Testis (tissue), 3 donors: ENCODE data around the gene PPM1L. TPM values are rescaled to one million over a fixed set of nuclear protein-coding genes. Genes with fewer than 3 reads are reported as not detected.

Experiments used
- DNase-seq: peaks from one replicate; pipeline ENCODE4 v3.0.0-alpha.2; 2019
- H3K27ac ChIP-seq, 2 donors: fragments of 200-600 bp; sonication (generic); one replicate each; pipeline ENCODE4 v1.5.1; 2019
- H3K27me3 ChIP-seq: fragments of 200-600 bp; sonication (generic); one replicate; pipeline ENCODE4 v1.5.1; 2019
- H3K36me3 ChIP-seq: fragments of 200-600 bp; sonication (generic); one replicate; pipeline ENCODE4 v1.5.1; 2017; ENCODE audit warnings: low read depth; ENCODE audit errors: missing control alignments
- H3K4me1 ChIP-seq: fragments of 200-600 bp; sonication (generic); one replicate; pipeline ENCODE4 v1.5.1; 2019
- H3K4me3 ChIP-seq, 2 donors: fragments of 200-600 bp; sonication (generic); one replicate each; pipeline ENCODE4 v1.5.1; 2017 to 2019
- H3K9me3 ChIP-seq: fragments of 200-600 bp; sonication (generic); one replicate; pipeline ENCODE4 v1.5.1; 2017
- CTCF ChIP-seq, 3 experiments: fragments of 450-650 bp in 2 of 3; fragments of 200-600 bp in 1 of 3; sonication (generic) in 1 of 3; IDR thresholded peaks; one replicate each; pipeline ENCODE4 v1.5.1; 2016 to 2019; ENCODE audit warnings: antibody characterized with exemption in 3 of 3, mild to moderate bottlenecking in 2 of 3, moderate library complexity in 1 of 3
- POLR2A ChIP-seq: fragments of 450-650 bp; IDR thresholded peaks from one replicate; pipeline ENCODE4 v1.6.1; 2017; ENCODE audit warnings: antibody characterized with exemption, mild to moderate bottlenecking, moderate library complexity
- WGBS, 2 donors: methylation state at CpG; one replicate each; pipeline ENCODE4 v1.1.5; 2018; 5-methylcytosine and 5-hydroxymethylcytosine counted together
- intact Hi-C: fragments of 100-400 bp; cut with DNase I; formaldehyde crosslinking; loops from one replicate; pipeline ENCODE4 v1.15.1; 2023; ENCODE audit warnings: low total_unique reads
- polyA plus RNA-seq: library from polyadenylated mRNA; stranded (reverse); fragments of 350-450 nt; fragmentation: Illumina TruSeq; extraction: RNeasy Lipid Tissue Mini Kit (QIAGEN cat#74804); gene quantifications from one replicate; pipeline ENCODE4 v1.2.3, GENCODE V29; 2014; ENCODE audit warnings: low read depth, low replicate concordance; ENCODE audit not compliant: insufficient read depth
- total RNA-seq, 2 donors: library from RNA; depleted of rRNA; stranded (reverse); fragments of >200 nt; gene quantifications; one replicate each; pipeline ENCODE4 v1.2.3, GENCODE V29; 2016

The PPM1L gene
- total and polyA plus RNA-seq, 3 donors from 2014 or later = 4.4 to 27.7 (median 19.6) TPM

- Histone ChIP-seq H3K27me3 (no peaks in the 10 kb centered on the region), H3K4me3 (no peak overlapping the region), H3K9me3 (no peaks in the 10 kb centered on the region), H3K27ac (no peak overlapping the region), H3K36me3 (no peaks in the 10 kb centered on the region), H3K4me1 (no peaks in the 10 kb centered on the region)
- TF ChIP-seq POLR2A = no peak
- no peak for TF ChIP-seq CTCF (IDR thresholded peaks at IDR 0.05)
- WGBS, 2 donors = 49 to 50% methylated on average over 2 of the region's 2 CpGs
- intact Hi-C loops = no loop called here
- DNase-seq = no peak
These were observed 326.0 kb downstream of the PPM1L start for GRCh38 chr3:161082063-161082462.

GRCh38 chr3:161083131-161083530 is 327.1 kb downstream of the PPM1L start:
- 90 to 96% methylated on average over 1 of the region's 1 CpG for WGBS, 2 donors
- no peak for TF ChIP-seq CTCF (IDR thresholded peaks at IDR 0.05)
- DNase-seq = no peak
- Histone ChIP-seq H3K9me3 (no peaks in the 10 kb centered on the region), H3K27me3 (no peaks in the 10 kb centered on the region), H3K36me3 (no peaks in the 10 kb centered on the region), H3K4me3 (no peak overlapping the region), H3K4me1 (no peaks in the 10 kb centered on the region), H3K27ac (no peak overlapping the region)
- intact Hi-C loops = no loop called here

- no peak overlapping the region for H3K4me3 ChIP-seq
- intact Hi-C loops = no loop called here
- H3K27ac ChIP-seq = no peak overlapping the region
- DNase-seq = no peak
- WGBS, 2 donors = 89 to 92% methylated on average over 2 of the region's 2 CpGs
- no peaks in the 10 kb centered on the region for H3K9me3 ChIP-seq
- H3K27me3 ChIP-seq = no peaks in the 10 kb centered on the region
- no peaks in the 10 kb centered on the region for H3K36me3 ChIP-seq
- no peaks in the 10 kb centered on the region for H3K4me1 ChIP-seq
- no peak for TF ChIP-seq POLR2A
- TF ChIP-seq CTCF (IDR thresholded peaks at IDR 0.05) = no peak
These were observed 328.2 kb downstream of the PPM1L start for GRCh38 chr3:161084277-161084676.

GRCh38 chr3:161093895-161094294 is 337.9 kb downstream of the PPM1L start:
- no peak for TF ChIP-seq POLR2A
- no peak for TF ChIP-seq CTCF (IDR thresholded peaks at IDR 0.05)
- Histone ChIP-seq H3K36me3 (no peaks in the 10 kb centered on the region), H3K27me3 (no peaks in the 10 kb centered on the region), H3K27ac (no peak overlapping the region), H3K4me1 (no peaks in the 10 kb centered on the region), H3K9me3 (no peaks in the 10 kb centered on the region), H3K4me3 (no peak overlapping the region)
- no peak for DNase-seq
- intact Hi-C loops = no loop called here

- intact Hi-C loops = no loop called here
- Histone ChIP-seq H3K27ac (no peak overlapping the region), H3K9me3 (no peaks in the 10 kb centered on the region), H3K4me1 (no peaks in the 10 kb centered on the region), H3K36me3 (no peaks in the 10 kb centered on the region), H3K4me3 (no peak overlapping the region), H3K27me3 (no peaks in the 10 kb centered on the region)
- DNase-seq = no peak
- TF ChIP-seq CTCF (IDR thresholded peaks at IDR 0.05) = no peak
- TF ChIP-seq POLR2A = no peak
- WGBS, 2 donors = 81 to 85% methylated on average over 7 of the region's 7 CpGs
These were observed 340.8 kb downstream of the PPM1L start for GRCh38 chr3:161096771-161097367.
